DND-41 (cell line): ENCODE results near the gene PRG3.

ENCODE experiments used
- EZH2 ChIP-seq: IDR thresholded peaks from 3 replicates; pipeline ENCODE4 v1.6.1; 2012; ENCODE audit warnings: borderline replicate concordance, low read depth, mild to moderate bottlenecking, moderate library complexity, low read length, inconsistent platforms; ENCODE audit not compliant: severe bottlenecking
- TF ChIP-seq, protein P1 (sequence below): IDR thresholded peaks from 2 replicates; pipeline ENCODE4 v1.5.1; 2012; ENCODE audit warnings: borderline replicate concordance, low read length, moderate library complexity, mild to moderate bottlenecking; ENCODE audit not compliant: poor library complexity, severe bottlenecking; ENCODE audit errors: extremely low read depth

DNA sequence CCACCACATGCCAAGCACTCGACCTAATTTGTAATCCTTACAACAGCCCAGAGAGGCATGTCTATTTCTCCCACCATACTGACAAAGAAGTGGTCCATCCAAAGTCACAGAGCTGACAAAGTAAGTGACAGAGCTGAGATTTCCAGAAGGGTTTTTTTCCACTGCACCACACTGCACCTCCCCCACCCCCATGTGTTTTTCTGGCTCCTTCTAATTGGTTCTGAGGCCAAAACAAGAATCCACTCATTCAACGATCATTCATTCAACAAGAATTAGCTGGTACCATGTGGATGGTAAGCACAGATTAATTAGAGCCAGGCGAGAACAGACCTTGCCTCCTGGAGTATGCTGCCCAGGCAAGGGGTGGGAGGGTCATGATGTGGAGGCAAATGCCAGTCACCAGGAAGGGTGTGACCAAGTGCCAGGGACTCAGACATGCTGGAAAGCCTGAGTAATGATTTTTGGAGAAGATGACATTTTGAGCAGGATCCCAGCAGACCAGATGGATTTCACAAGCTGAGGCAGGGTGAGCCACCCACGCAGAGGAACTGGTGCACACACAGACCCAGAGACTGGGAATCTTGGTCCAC, 24.4 kb upstream of the PRG3 start:
- TF ChIP-seq, protein P1, sequence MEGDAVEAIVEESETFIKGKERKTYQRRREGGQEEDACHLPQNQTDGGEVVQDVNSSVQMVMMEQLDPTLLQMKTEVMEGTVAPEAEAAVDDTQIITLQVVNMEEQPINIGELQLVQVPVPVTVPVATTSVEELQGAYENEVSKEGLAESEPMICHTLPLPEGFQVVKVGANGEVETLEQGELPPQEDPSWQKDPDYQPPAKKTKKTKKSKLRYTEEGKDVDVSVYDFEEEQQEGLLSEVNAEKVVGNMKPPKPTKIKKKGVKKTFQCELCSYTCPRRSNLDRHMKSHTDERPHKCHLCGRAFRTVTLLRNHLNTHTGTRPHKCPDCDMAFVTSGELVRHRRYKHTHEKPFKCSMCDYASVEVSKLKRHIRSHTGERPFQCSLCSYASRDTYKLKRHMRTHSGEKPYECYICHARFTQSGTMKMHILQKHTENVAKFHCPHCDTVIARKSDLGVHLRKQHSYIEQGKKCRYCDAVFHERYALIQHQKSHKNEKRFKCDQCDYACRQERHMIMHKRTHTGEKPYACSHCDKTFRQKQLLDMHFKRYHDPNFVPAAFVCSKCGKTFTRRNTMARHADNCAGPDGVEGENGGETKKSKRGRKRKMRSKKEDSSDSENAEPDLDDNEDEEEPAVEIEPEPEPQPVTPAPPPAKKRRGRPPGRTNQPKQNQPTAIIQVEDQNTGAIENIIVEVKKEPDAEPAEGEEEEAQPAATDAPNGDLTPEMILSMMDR: no peak
- no peak for TF ChIP-seq EZH2
